K562 (cell line): Measurements from ENCODE around the gene PARD6B. TPM values are rescaled to one million over a fixed set of nuclear protein-coding genes. Genes with fewer than 3 reads are reported as not detected.
"Not testable (repeated sequence)": the region's sequence is repeated elsewhere in the genome, so short reads cannot be mapped to it uniquely, and the experiment has no call there.

Experiments
- ATAC-seq: fragments of 200-7000 bp; cut with Tn5 transposase; 3 replicates; pipeline ENCODE4 v1.9.1; 2020; ENCODE audit warnings: moderate library complexity
- BruUV-seq: library from RNA; stranded (reverse); fragments of 400-500 nt; replicated peaks from 2 replicates; lab custom pipeline; 2021; lab: Mats Ljungman, UMichigan
- CTCF ChIA-PET: fragments of 300-600 bp; formaldehyde crosslinking; extraction: SDS; loops from one replicate; lab custom pipeline; 2021; ENCODE audit warnings: low intra/inter-chr PET ratio; lab: Yijun Ruan, JAX
- POLR2A ChIA-PET: fragments of 300-600, 350-650 bp; sonication (Branson Sonifier 250); formaldehyde crosslinking; extraction: SDS; loops from one replicate; lab custom pipeline; 2021; ENCODE audit warnings: antibody characterized with exemption, inconsistent platforms; lab: Yijun Ruan, JAX
- DNase-seq, 4 experiments: peaks; one replicate each; pipeline versions ENCODE4 v3.0.0 to v3.0.0-alpha.2; 2011 to 2018; ENCODE audit warnings: low spot score in 3 of 4, mixed read lengths in 3 of 4; ENCODE audit errors: extremely low read depth in 1 of 4
- FAIRE-seq: peaks from 2 replicates; lab custom pipeline; 2011; peaks lifted over from hg19 to GRCh38; lab: Jason Lieb, UNC
- H2AFZ ChIP-seq: 2 replicates; pipeline ENCODE4 v1.6.0; 2011; ENCODE audit warnings: low read depth, low read length, control low read depth, inconsistent platforms
- H3K27ac ChIP-seq: fragments of 200-600 bp; 3 replicates; pipeline ENCODE4 v1.8.0; 2011; ENCODE audit warnings: low read depth, mild to moderate bottlenecking, control low read depth, inconsistent platforms, low read length, moderate library complexity, mixed read lengths; ENCODE audit errors: extremely low read depth
- H3K27me3 ChIP-seq, 2 experiments: fragments of 300-600 bp in 1 of 2; 2 replicates in 1 of 2; 3 replicates in 1 of 2; pipeline versions ENCODE4 v1.6.0 to v1.8.0; 2011; ENCODE audit warnings: inconsistent platforms in 2 of 2, low read length in 2 of 2, mild to moderate bottlenecking in 1 of 2, mixed read lengths in 1 of 2, moderate library complexity in 1 of 2; ENCODE audit not compliant: control insufficient read depth in 2 of 2, insufficient read depth in 2 of 2
- H3K36me3 ChIP-seq: fragments of 300-600 bp; 3 replicates; pipeline ENCODE4 v1.8.0; 2011; ENCODE audit warnings: mild to moderate bottlenecking, low read length, inconsistent platforms; ENCODE audit not compliant: control insufficient read depth, insufficient read depth
- H3K4me1 ChIP-seq, 2 experiments: fragments of 200-600 bp in 1 of 2; replicated peaks in 1 of 2; 2 replicates in 1 of 2; 3 replicates in 1 of 2; pipeline versions ENCODE4 v1.5.1 to v1.8.0; 2011; ENCODE audit warnings: inconsistent platforms in 2 of 2, low read length in 2 of 2, mild to moderate bottlenecking in 1 of 2, mixed read lengths in 1 of 2, moderate library complexity in 1 of 2; ENCODE audit not compliant: control insufficient read depth in 2 of 2, insufficient read depth in 2 of 2
- H3K4me2 ChIP-seq: 2 replicates; pipeline ENCODE4 v1.6.1; 2011; ENCODE audit warnings: low read length, control low read depth, inconsistent platforms, mixed read lengths; ENCODE audit not compliant: insufficient read depth
- H3K4me3 ChIP-seq: fragments of 200-600 bp; sonication (generic), shearing (Covaris generic); 2 replicates; pipeline ENCODE4 v1.5.1; 2016; ENCODE audit warnings: control low read depth, inconsistent platforms
- H3K79me2 ChIP-seq: fragments of 200-600 bp; 3 replicates; pipeline ENCODE4 v1.8.0; 2011; ENCODE audit warnings: low read length, inconsistent platforms; ENCODE audit not compliant: control insufficient read depth, insufficient read depth
- H3K9ac ChIP-seq, 2 experiments: 2 replicates each; pipeline versions ENCODE4 v1.6.0 to v1.6.1; 2011; ENCODE audit warnings: low read depth in 2 of 2, low read length in 2 of 2, control low read depth in 1 of 2, inconsistent platforms in 1 of 2, mild to moderate bottlenecking in 1 of 2, mixed read lengths in 1 of 2; ENCODE audit not compliant: insufficient read depth in 1 of 2
- H3K9me1 ChIP-seq: one replicate; pipeline ENCODE4 v1.6.0; 2011; ENCODE audit warnings: inconsistent platforms, mild to moderate bottlenecking, low read length, moderate library complexity; ENCODE audit not compliant: control insufficient read depth, insufficient read depth
- H3K9me3 ChIP-seq: replicated peaks from 2 replicates; pipeline ENCODE4 v1.5.1; 2011; ENCODE audit warnings: low read depth, low read length, inconsistent platforms; ENCODE audit not compliant: control insufficient read depth, insufficient read depth
- H4K20me1 ChIP-seq: replicated peaks from 2 replicates; pipeline ENCODE4 v1.6.1; 2011; ENCODE audit warnings: low read length, inconsistent platforms, mixed read lengths; ENCODE audit not compliant: control insufficient read depth, insufficient read depth
- ZNF121 ChIP-seq: sonication (generic); formaldehyde crosslinking; conservative IDR thresholded peaks from 2 replicates; pipeline ENCODE4 v1.8.0; 2022; ENCODE audit warnings: missing genetic modification reagents
- WGBS: fragments of 100-300 bp; shearing (Covaris generic); methylation state at CpG from one replicate; pipeline ENCODE4 v1.1.6; 2016; ENCODE audit warnings: low coverage, mixed read lengths; ENCODE audit not compliant: insufficient coverage; ENCODE audit errors: missing lambda C conversion rate; 5-methylcytosine and 5-hydroxymethylcytosine counted together
- in situ Hi-C: fragments of 300-500 bp; cut with MboI; formaldehyde crosslinking; loops from 4 replicates; pipeline ENCODE4 v1.15.0; 2018; ENCODE audit warnings: inconsistent platforms, mixed read lengths
- intact Hi-C: fragments of 100-400 bp; cut with micrococcal nuclease; formaldehyde crosslinking; loops from 2 replicates; pipeline ENCODE4 v1.14.2; 2022
- polyA plus RNA-seq, 8 experiments: library from polyadenylated mRNA; depleted of rRNA in 4 of 8; stranded (reverse) in 5 of 8; unstranded in 3 of 8; fragments of >200 nt; fragmentation: Nextera tagmentation in 2 of 8; fragmentation: Illumina TruSeq in 1 of 8; extraction: Ambion mirVana in 2 of 8; extraction: Trizol in 1 of 8; gene quantifications; 2 replicates each; pipeline versions ENCODE4 v1.2.1 to v1.2.3, GENCODE V29; 2011 to 2014; ENCODE audit warnings: inconsistent platforms in 1 of 8, missing spikeins in 1 of 8
- total RNA-seq, 7 experiments: library from RNA; depleted of rRNA in 6 of 7; stranded (reverse); fragments of >200 nt in 6 of 7; fragmentation: Illumina TruSeq in 2 of 7; extraction: Trizol in 2 of 7; gene quantifications; 2 replicates each; pipeline versions ENCODE4 v1.2.1 to v1.2.3, GENCODE V29; 2011 to 2021; ENCODE audit warnings: low replicate concordance in 1 of 7
- TF ChIP-seq, protein P1 (sequence below), 3 experiments: fragments of 200-800 bp in 1 of 3; fragments of 250-450 bp in 1 of 3; fragments of 450-650 bp in 1 of 3; sonication (Bioruptor Pico) in 1 of 3; sonication (Bioruptor generic) in 1 of 3; formaldehyde crosslinking in 1 of 3; IDR thresholded peaks; 2 replicates each; pipeline versions ENCODE4 v1.6.1 to v1.8.0; 2016 to 2022; ENCODE audit warnings: mild to moderate bottlenecking in 2 of 3, missing genetic modification characterization in 2 of 3, missing compliant biosample characterization in 1 of 3, moderate library complexity in 1 of 3

Gene PARD6B
- total and polyA plus RNA-seq, 9 of the 15 experiments (the other 6 are each of a cell fraction or from before 2014, with no cell fraction given): 1.7 to 12.3 (median 5.5) TPM

DNA sequence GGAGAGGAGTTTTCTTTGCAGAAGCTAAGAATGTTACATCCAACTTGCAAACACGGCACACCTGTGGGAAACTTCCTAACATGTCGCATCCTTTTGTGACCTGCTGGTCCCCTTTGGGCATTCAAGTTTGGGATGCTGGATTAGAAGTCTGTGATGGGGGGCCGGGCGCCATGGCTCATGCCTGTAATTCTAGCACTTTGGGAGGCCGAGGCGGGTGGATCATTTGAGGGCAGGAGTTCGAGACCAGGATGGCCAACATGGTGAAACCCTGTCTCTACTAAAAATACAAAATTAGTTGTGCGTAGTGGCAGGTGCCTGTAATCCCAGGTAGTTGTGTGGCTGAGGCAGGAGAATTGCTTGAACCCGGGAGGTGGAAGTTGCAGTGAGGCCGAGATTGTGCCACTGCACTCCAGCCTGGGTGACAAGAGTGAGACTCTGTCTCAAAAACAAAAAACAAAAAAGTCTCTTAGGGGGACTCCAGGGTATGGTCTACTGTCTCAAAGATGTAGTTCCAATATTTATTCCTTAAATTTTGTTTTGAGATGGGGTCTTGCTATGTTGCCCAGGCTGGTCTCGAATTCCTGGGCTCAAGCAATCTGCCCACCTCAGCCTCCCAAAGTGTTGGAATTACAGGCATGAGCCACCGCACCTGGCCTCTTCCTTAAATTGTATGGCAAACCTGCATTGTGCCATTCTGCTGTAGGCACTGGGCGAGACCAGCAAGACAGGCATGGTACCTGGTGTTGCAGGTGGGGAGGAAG is 69.8 kb downstream of the PARD6B start:
- H3K9ac ChIP-seq, H3K9me1 ChIP-seq, ATAC-seq, CTCF ChIA-PET, BruUV-seq, H3K9me3 ChIP-seq, H4K20me1 ChIP-seq, H3K79me2 ChIP-seq, H3K4me3 ChIP-seq, in situ Hi-C loops, DNase-seq, H3K4me2 ChIP-seq, H2AFZ ChIP-seq, intact Hi-C loops, H3K36me3 ChIP-seq, H3K4me1 ChIP-seq, FAIRE-seq: not testable (repeated sequence)
- peaks cover 6 to 25% of the 10 kb centered on the region in 2 experiments; a peak in 3 of 5 replicates for H3K27me3 ChIP-seq
- WGBS: 15% methylated on average over 13 of the region's 13 CpGs
- peak; percentile 52 for TF ChIP-seq ZNF121 (CRISPR knock-in tag)
- TF ChIP-seq, protein P1, sequence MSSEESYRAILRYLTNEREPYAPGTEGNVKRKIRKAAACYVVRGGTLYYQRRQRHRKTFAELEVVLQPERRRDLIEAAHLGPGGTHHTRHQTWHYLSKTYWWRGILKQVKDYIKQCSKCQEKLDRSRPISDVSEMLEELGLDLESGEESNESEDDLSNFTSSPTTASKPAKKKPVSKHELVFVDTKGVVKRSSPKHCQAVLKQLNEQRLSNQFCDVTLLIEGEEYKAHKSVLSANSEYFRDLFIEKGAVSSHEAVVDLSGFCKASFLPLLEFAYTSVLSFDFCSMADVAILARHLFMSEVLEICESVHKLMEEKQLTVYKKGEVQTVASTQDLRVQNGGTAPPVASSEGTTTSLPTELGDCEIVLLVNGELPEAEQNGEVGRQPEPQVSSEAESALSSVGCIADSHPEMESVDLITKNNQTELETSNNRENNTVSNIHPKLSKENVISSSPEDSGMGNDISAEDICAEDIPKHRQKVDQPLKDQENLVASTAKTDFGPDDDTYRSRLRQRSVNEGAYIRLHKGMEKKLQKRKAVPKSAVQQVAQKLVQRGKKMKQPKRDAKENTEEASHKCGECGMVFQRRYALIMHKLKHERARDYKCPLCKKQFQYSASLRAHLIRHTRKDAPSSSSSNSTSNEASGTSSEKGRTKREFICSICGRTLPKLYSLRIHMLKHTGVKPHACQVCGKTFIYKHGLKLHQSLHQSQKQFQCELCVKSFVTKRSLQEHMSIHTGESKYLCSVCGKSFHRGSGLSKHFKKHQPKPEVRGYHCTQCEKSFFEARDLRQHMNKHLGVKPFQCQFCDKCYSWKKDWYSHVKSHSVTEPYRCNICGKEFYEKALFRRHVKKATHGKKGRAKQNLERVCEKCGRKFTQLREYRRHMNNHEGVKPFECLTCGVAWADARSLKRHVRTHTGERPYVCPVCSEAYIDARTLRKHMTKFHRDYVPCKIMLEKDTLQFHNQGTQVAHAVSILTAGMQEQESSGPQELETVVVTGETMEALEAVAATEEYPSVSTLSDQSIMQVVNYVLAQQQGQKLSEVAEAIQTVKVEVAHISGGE (CRISPR knock-in tag; IDR thresholded peaks at IDR 0.05): peak in 1 of 3 experiments; percentile 64; a peak in 1 of 6 replicates
- TF ChIP-seq, all 486 proteins: peak for 2; not testable (repeated sequence) for 484
- H3K27ac ChIP-seq: not testable (repeated sequence)
- POLR2A ChIA-PET: interaction anchor here (0.6 to 0.7 kb wide), 2 partner anchors 21 to 120 kb away, joined by 3 read pairs; no protein-coding TSS in a partner anchor
